ENCODE results near the gene POU4F3. TPM values are rescaled to one million over a fixed set of nuclear protein-coding genes. Genes with fewer than 3 reads are reported as not detected.
A peak's percentile ranks its signal among the peaks of the same experiment; 100 is the strongest.

Gene POU4F3
- total RNA-seq, 4 donors from 2014 or later: not detected

- no peak for ATAC-seq
- 4 to 6% methylated on average over 12 to 13 of the region's 14 CpGs for WGBS, 2 donors (ENCODE audit: low coverage in 1 of 2)
- Histone ChIP-seq H3K4me3 (no peak overlapping the region), H3K27ac (no peak overlapping the region), H3K36me3 (no peaks in the 10 kb centered on the region), H3K9me3 (no peaks in the 10 kb centered on the region), H3K27me3 (peaks cover 100% of the 10 kb centered on the region), H3K4me1 (peaks cover 0 to 35% (median 3%) of the 10 kb centered on the region in 3 donors)
- TF ChIP-seq POLR2A (IDR thresholded peaks at IDR 0.05) (no peak), EP300 (IDR thresholded peaks at IDR 0.05) (no peak), POLR2AphosphoS5 (IDR thresholded peaks at IDR 0.05) (no peak), CTCF (IDR thresholded peaks at IDR 0.05) (no peak)
Measured at GRCh38 chr5:146342519-146342881, 3.9 kb downstream of the POU4F3 start.

- no peak for TF ChIP-seq POLR2A (IDR thresholded peaks at IDR 0.05)
- no peak for TF ChIP-seq EP300 (IDR thresholded peaks at IDR 0.05)
- no peak for TF ChIP-seq POLR2AphosphoS5 (IDR thresholded peaks at IDR 0.05)
- TF ChIP-seq CTCF (IDR thresholded peaks at IDR 0.05): no peak
- Histone ChIP-seq H3K36me3 (no peaks in the 10 kb centered on the region), H3K4me1 (peaks cover 0 to 35% (median 3%) of the 10 kb centered on the region in 3 donors), H3K4me3 (no peak overlapping the region), H3K9me3 (no peaks in the 10 kb centered on the region), H3K27me3 (peaks cover 100% of the 10 kb centered on the region), H3K27ac (no peak overlapping the region)
- 1 to 4% methylated on average over 15 to 33 of the region's 46 CpGs for WGBS, 2 donors (ENCODE audit: low coverage in 1 of 2)
- no peak for ATAC-seq
Measured at GRCh38 chr5:146342882-146343865, 4.5 kb downstream of the POU4F3 start.

GRCh38 chr5:146344155-146345118 lies 5.8 kb downstream of the POU4F3 start:
- WGBS, 2 donors (ENCODE audit: low coverage in 1 of 2): 0 to 5% methylated on average over 2 to 15 of the region's 31 CpGs
- H3K27ac ChIP-seq: no peak overlapping the region
- no peaks in the 10 kb centered on the region for H3K9me3 ChIP-seq
- H3K4me1 ChIP-seq: peaks cover 0 to 30% (median 3%) of the 10 kb centered on the region in 3 donors
- no peak for ATAC-seq
- H3K4me3 ChIP-seq: peak overlapping the region in 1 of 2 donors; percentile 14
- no peaks in the 10 kb centered on the region for H3K36me3 ChIP-seq
- TF ChIP-seq POLR2A (IDR thresholded peaks at IDR 0.05) (no peak), EP300 (IDR thresholded peaks at IDR 0.05) (no peak), POLR2AphosphoS5 (IDR thresholded peaks at IDR 0.05) (no peak), CTCF (IDR thresholded peaks at IDR 0.05) (no peak)
- peaks cover 97% of the 10 kb centered on the region for H3K27me3 ChIP-seq

GRCh38 chr5:146345240-146345577 lies 6.6 kb downstream of the POU4F3 start:
- Histone ChIP-seq H3K4me3 (peak overlapping the region in 1 of 2 donors; percentile 14), H3K4me1 (peaks cover 0 to 22% (median 3%) of the 10 kb centered on the region in 3 donors), H3K27ac (no peak overlapping the region), H3K36me3 (no peaks in the 10 kb centered on the region), H3K9me3 (no peaks in the 10 kb centered on the region), H3K27me3 (peaks cover 97% of the 10 kb centered on the region)
- no peak for TF ChIP-seq CTCF (IDR thresholded peaks at IDR 0.05)
- TF ChIP-seq EP300 (IDR thresholded peaks at IDR 0.05): no peak
- no peak for TF ChIP-seq POLR2A (IDR thresholded peaks at IDR 0.05)
- TF ChIP-seq POLR2AphosphoS5 (IDR thresholded peaks at IDR 0.05): no peak
- WGBS, 2 donors (ENCODE audit: low coverage in 1 of 2): 0 to 6% methylated on average over 5 to 12 of the region's 12 CpGs
- ATAC-seq: no peak
